Measurements from ENCODE around the gene MPRIP.

DNA sequence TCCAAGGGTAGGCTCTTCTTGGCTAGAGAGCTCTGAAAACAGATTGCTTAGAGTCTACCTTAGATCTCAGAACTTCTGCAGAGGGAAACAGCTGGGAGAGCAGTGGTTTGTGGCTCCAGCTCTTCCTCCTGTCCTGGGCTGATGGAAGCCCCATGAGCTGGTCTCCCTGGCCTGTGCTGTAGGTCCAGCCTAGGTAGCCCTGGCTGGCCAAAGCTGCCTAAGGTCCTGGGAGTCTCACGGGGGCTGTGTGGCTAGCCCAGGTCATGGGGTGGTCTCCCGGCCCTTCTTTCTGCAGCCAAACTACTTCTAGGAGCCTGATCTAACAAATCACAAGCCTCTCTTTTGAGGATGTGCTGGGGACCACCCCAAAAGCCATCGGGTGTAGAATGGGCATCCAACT, 75.7 kb downstream of the MPRIP start:
- TF ChIP-seq CTCF (IDR thresholded peaks at IDR 0.05; ENCODE audit: poor library complexity) (no peak), EZH2 (IDR thresholded peaks at IDR 0.05; ENCODE audit: borderline replicate concordance) (no peak), EZH2phosphoT487 (IDR thresholded peaks at IDR 0.05; ENCODE audit: low read depth, severe bottlenecking, unreplicated experiment) (no peak)
